NOMO-1 treated with dmso at 0.1 percent for 144 hours (cell line): Measurements from ENCODE around the gene MRPL37.

Experiments
- DNase-seq: peaks from one replicate; lab custom pipeline; 2025; ENCODE audit not compliant: unreplicated experiment; lab: John Stamatoyannopoulos, UW

MRPL37 gene

DNA sequence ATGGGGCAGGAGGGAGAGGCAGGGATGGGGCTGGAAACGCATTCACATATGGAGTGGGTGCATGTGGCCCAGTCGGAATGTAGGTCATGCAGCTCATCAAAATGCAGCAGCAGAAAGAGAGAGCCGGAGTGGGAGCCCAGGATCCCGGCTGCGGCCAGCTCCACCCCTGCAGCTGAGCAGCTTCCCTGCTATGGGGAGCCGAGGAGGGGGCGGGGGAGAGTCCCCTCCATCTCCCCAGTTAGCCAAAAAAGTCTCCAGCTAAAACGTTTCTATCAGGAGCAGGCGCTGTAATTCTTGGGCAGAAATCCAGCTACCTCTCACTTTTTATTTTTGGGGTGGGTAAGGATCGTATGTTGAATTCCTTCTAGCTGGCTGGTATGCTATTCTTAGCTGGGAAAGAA, 39.7 kb downstream of the MRPL37 start:
- no peak for DNase-seq

DNA sequence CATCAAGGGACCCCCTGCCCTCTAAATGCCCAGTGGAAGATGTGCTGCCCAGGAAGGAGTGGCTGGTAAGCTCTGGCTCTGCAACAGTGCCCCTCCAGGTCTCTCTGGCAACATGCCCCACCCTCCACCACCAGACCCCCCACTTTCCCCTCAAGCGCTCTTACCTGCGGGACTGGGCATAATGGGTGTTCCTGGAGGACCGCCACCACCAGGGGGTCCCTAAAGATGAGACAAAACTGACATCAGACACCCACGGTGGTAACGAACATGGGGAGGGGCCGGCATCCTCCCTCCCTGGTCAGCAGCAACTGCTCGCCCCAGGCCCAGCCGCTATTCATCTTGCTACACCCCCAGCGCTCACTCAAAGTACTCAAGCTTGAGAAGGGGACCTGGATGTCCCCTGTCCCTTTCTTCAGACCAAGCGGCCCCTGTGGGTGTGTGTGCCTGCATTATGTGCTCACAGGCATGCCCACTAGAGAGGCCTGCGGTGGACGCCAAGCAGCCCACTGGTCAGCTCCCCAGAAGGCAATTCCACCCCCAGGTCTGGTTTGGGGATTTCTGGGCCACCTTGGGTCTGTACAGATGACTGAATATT, 40.9 kb downstream of the MRPL37 start:
- no peak for DNase-seq

DNA sequence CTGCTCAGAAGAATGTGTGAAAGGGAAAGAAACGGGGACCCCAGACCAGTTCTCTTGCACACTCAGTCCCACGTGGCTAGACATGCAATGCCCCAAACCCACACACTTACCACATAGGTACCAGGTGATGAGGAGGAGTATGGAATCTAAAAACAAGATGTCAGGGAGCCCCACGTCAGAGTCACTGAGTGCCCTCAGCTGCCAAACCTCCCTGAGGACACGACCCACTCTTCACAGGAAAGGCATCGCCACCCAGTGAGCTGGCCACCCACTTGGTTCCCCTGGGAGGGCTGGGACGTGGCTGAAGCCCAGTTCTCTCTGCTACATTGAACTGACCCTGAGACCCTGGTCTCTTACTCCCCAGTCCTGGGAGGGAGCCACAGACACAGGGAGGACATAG, 41.4 kb downstream of the MRPL37 start:
- no peak for DNase-seq

DNA sequence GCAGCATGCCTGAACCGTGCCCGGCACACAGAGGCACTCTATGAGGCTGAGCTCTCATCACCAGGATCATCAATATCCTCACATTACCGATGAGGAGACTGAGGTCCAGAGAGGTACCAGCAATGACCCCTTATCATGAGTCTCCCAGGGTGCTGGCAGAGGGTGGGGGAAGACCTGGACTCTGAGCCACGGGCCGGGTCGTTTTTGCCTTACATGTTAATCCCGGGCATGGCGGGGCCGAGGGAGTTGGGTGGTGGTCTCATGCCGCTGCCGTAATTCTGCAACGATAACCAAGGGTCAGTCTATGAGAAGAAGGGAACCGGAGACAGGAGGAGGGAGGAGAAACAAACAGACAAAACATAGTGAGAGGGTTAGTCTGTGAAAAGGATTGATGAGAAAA, 43.1 kb downstream of the MRPL37 start:
- no peak for DNase-seq

DNA sequence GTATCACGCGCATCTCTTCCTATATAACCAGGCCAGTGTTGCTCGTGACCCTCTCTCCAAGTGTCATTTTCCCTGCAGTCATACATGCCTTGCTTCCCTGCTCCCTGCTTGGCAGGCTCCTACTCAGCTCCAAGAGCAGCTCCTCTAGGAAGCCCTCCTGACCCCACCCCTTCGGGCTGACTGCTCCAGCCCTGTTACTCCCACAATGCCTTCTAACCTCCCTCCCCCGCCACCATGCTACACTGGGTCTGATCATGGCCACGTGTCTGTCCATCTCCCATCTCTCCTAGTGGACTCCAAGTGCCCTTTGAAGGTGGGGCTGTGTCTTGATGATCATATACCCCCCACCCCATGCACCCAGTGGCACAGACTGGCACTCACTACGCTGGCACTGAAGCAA, 44.7 kb downstream of the MRPL37 start:
- no peak for DNase-seq

DNA sequence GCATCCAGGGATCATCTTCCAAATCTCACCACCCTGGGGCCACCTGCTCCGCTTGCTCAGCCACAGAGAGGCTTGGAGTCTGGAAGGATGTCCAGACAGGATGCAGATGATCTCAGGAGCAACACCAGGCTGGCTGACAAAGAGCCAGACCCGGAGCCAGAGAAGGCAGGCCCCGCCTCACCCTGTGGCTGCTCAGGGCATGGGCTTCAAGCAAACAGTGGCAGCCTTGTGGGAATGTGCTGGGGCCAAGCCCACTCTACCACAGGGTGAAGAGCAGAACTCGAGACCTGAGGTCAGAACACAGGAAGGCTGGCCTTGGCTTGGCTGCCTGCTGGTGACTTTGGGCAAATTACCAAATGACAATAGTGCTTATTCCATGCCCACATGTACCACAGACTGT, 45.5 kb downstream of the MRPL37 start:
- no peak for DNase-seq

DNA sequence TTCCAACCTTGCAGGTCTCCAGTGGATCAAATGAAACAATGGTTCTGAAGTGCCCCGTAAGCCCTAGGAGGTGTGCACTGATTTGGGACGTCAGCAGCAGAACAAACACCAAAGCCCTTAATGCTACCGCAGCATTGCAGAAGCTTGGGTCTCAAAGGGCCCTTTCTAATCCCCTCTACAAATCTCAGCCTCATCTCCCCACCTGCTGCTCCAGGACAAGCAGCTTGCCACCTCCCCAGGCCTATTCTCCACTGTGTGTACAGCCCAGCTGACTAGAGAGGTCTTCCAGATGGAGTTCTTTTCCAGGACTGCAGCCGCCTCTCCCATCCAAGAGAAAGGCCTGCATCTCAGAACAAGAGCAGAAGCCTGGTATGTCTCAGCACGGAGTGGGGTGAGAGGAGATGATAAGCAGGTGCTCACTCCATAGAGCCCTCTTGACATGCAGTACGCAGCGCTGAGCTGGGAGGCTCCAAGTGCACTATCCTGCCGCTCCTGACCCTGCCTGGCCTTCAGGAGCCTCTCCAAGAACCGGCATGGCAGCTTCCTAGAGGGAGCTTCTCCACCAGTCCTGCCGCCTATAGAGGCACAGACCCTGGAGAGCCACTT, 46.3 kb downstream of the MRPL37 start:
- no peak for DNase-seq

DNA sequence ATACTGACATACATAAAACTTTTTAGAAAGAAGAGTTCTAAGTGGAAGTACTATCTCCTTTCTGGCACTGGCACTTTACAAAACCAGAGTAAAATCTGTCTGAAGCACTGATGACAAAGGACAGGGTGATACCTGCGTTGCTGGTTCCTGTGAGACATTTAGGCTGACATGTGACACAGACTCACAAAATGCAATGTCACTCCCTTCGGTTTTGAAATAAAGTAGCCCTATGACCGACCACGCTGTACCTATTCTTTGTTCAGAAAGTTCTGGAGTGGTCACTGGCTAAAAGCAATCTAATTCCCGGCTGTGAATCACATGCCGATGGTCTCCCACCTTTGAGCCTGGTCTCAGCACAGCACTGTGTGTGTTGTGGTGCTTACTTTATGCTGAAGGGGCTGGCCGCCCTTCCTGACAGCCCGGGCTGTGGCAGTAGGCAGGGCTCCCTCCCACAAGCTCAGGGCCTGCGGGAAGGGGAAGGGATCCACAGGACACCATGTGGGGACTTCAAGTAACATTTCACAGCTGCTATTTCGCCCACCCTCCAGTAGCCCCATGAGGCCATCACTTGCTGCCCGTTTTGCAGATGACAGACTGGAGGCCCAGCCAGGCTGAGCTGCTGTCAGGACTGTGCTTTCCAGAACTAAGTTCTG, 48.0 kb downstream of the MRPL37 start:
- no peak for DNase-seq

DNA sequence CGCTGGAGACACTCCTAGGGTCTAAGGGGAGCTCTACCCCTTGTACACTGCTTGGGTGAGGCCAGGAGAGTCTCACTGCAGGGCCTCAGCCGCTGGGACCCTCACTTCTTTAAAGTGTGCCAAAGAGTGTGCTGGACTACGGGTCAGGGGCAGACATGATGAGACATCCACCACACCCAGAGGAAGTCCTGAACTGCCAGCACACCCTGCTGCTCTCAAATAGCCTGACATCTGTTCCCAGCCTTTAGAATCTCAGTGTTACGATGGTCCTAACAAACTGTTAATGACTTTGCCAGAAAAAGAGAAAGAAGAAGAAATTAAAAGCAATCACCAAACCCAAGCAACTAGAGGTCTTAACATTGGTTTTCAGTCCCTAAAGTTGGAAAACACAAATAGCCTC, 49.0 kb downstream of the MRPL37 start:
- DNase-seq, result no peak

DNA sequence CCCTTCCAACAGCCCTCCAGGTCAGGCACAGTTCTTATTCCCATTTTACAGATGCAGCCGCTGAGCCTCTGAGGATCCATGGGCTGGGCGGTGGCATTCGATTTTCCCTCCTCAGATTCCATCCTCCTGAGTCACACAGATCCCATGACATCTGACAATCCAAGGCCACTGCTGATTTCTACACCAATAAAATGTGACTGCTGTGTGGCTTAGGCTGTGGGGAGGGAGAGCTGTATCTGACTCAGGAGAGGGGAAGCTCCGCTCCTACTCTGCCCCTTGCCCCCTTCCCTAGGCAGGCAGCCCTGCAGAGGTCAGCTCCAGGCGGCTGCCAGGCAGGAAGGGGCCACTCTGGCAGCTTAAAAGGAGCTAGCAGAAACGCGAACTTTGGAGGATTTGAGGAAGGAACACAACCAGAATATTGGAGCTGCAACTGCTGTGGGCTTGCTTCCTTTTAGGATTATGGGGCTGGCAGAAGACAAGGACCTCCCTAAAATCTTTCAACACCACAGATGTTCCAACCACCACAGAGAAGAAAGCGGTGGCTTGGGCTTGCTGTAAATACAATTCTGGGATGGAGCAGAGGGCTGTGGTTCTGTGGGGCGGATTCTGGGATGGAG, 50.0 kb downstream of the MRPL37 start:
- DNase-seq, result no peak

DNA sequence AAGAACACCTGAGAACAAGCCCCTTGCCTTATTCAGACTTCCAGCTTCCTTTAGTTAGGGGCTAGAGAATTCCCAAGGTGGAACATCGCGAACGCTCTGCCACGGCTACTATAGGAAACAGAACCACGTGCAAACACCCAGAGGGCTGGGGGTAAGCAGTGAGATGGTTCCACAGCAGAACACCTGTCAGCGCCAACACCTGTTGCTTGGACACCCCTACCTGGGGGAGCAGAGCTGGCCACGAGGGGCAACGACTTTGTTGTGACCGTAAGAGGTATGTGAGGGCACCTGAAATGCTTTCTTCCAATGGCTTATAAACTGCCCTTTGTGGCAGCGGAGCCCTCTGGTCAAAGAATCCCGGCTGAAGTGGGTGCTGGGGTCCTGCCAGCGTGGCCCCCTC, 50.7 kb downstream of the MRPL37 start:
- DNase-seq, result no peak

DNA sequence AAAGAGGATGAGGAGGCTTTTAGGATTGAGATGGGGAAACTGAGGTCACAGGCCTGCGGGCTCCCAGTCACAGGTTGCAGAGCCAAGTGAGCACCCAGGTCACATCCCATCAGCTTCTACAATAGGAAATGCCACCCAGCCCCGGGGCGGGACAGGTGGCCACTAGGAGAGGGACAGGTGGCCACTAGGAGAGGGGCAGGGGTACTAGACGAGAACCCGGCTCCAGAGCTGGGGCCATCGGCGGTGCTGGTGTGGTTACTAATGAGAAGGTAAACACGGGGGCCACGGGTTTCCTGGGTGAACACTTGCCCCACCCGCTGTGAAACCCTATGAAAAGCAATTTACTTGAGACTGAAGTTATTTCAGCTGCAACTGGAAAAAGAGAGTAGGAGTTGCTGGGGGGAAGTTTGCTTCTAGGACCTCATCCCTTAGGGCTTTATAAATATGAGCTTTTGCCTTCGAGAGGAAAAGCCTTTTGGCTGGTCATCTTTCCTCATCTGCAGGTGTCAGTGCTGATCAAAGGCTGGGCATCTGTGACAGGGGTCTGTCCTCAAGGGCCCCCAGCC, 52.5 kb downstream of the MRPL37 start:
- DNase-seq, result no peak

DNA sequence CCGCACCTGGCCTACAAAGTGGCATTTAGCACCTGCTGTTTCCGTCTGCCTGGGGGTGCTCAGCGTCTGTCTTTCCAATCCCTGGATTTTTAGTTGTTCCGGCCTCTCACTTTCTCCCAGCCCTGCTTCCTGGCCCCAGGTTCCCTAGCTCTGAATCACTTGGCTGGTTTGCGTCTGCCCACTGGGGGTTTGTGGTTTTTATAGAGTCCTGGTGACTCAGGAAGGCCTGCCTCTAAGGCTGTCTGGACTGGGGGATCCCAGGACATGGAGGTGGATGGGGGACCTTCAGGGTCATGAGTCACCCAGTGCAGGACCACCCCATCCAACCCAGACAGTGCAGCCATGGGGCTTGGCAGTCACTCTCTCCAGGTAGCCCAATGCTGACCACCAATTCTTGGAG, 53.5 kb downstream of the MRPL37 start:
- no peak for DNase-seq

DNA sequence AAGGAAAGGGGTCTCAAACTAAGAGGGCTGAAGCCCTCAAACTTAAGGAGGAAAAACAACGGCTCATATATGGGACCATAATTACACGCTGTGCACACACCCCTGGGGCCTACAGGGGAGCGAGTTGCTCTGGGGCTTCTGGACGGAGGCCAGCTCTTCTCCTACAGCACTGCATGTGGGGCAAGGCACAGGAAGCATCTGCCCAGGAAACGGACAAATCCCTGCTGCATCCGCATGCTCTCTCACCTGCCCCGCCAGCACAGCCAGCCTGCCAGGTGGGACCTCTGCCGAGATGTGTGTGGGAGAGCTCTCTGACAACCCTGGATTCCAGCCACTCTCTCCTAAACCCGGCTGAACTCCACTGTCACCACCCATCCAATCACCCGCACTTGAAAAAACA, 54.1 kb downstream of the MRPL37 start:
- DNase-seq, result no peak

DNA sequence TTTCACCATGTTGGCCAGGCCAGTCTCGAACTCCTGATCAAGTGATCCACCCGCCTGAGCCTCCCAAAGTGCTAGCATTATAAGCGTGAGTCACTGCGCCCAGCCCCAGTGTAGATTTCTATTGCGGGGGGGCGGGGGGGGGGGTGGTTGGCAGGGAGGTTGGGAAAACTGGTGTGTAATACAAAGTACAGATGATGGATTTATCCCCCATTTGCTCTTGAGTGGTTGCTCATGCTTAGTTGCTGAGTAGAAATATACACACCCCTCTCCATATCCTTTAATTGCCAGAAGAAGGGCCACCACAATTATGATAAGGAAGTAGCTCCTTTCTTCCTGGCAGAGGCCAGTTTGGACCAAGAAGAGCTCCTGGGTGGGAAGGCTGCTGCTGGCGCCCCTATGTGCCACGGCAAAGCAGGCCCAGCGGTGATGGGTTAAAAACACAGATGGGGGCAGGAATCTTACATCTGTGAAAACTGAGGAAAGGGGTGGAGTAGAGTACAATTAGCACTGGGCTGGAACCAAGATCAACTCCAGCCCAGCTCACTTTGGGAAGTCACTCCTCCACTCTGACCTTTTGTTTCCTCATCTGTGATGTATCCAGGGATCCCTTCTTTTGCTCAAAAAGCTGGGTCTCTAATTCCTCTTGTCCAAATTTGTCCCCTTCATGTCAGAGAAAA, 55.2 kb downstream of the MRPL37 start:
- DNase-seq, result no peak

DNA sequence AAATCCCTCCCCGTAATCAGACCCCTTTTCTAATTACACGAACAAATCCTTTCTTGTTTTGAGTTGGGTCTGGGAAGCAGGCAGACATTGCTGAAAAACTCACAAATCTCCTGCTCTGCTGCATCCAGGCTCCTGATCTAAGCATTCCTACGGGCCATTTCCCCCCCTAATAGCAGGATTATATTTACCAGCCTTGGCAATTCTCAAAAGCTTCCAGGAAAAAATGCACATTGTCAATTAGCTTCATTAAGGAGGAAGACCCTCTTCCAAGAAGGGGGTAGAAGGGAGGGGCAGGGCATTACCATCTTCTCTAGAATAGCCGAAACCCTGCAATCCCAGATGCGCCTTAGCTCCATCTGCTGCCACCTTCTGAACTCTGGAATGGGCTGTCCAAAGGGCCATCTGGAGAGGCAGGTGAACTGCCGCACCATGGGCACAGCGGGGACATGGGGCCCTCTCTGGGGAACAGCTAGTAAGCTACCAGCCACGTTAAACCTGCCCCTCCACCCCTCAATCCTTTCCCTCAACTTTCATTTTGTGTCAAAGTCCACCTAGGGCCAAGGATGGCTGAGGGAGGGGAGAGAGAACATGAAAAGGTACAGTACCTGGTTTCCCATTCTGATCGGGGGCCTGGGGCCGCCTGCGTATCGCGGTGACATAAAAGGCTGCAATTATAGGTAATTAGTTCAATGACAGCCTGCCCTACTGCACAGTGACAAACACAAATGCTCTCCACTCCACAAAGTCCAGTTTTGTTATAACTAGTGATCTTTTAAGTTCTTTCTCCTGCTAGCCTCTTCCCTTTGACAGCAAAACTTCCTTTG, 56.8 kb downstream of the MRPL37 start:
- no peak for DNase-seq

DNA sequence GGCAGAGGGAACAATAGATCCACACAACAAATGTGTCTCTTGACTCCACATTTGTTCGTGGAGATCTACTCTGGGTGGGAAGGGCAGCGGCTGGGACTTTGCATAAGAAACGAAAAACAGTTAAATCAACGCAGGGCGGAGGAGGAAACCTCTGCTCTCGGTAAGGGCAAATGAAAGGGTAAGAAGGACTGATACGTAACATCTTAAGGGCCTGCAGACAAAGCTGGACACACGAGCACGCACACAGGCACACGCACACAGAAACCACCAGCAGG, 57.3 kb downstream of the MRPL37 start:
- no peak for DNase-seq

DNA sequence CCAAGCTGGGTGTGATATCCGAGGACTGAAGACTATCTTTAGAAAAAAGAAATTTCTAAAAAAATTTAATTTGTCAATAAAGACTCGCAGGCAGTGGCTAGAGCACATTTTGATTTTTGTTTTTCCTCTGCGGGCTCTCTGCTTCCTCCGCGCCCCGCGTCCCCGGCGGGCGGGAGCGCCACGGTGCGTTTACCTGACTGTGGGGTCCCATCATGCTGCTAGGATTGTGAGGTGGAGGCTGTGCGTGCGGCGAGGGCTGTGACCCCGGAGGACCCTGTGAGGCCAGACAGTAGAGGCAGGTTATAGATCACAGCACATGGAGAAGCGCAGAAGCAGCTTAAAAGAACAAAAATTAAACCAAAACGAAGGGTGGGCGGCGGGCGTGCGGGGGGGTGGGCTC, 57.9 kb downstream of the MRPL37 start:
- DNase-seq, result no peak

DNA sequence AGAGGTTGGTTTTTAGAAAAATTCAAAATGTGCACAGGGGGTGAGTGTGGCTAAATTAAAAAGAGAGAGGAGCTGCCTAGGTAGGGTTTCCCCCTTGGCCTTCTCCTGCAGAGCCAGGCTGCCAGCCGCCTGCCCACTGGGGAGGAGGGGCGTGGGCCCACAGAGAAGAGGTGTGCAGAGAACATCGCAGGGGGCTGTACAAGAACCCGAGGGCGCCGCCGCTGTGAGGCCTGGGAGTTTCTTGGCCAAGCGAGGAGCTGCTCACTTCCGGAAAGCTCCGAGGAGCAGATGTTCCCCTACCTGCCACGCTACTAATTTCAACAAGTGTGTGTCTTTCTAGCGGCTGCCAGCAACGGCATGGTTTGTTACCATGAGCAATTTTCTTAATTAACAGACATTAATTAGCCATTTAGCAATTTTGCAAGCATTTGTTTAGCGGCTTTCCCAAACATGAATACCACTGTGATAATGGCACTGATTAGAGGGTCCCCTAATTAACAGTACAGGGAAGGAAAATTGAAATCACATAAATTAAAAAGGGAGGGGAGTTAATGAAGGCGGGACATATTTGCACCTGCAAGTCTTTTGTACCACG, 59.7 kb downstream of the MRPL37 start:
- DNase-seq, result no peak

DNA sequence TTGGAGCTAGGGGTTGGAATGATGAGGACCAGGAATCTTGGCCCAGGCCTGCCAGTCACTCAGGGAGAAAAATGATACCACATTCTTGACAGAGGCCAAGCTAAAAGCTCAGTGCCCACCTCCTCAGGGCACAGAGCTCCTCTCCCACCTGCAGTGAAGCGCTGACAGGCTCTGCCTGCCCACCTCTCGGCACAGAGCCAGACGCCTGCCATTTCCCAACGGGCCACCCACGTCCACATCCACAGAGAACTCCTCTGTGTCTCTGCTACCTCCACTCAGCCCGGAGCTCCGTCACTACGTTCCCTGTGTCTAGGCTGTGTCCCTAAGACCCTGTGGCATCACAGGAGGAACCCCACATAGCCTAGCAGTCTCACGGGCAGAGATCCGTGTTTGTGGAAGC, 60.8 kb downstream of the MRPL37 start:
- no peak for DNase-seq

DNA sequence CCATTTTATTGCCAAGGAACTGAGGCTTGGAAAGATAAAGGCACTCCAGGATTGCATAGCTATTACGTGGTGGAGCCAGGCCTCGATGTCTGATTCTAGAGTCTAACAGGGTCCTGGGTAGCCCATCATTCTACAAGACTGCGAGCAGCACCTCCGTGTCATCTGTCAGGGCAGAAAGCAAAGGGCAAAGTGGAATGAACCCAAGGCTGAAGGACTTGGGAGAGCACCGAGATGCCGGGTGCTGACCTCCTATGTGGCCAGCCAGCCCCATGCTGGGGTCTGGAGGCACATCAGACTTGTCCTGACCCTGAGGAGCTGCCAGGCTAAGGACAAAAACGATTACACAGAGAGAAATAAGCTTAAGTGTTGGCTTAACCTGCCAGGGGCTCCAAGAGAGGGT, 62.3 kb downstream of the MRPL37 start:
- no peak for DNase-seq
